Liver (tissue), 9 donors: ENCODE results near the gene XCR1. TPM values are rescaled to one million over a fixed set of nuclear protein-coding genes. Genes with fewer than 3 reads are reported as not detected.

Source experiments
- DNase-seq: peaks from one replicate; pipeline ENCODE4 v3.0.0-alpha.2; 2017; ENCODE audit warnings: low spot score
- H3K27ac ChIP-seq, 2 donors: one replicate each; pipeline ENCODE4 v1.7.0; 2013; ENCODE audit warnings: inconsistent platforms in 2 of 2, low read length in 2 of 2, control low read depth in 1 of 2, low read depth in 1 of 2, mild to moderate bottlenecking in 1 of 2
- H3K27me3 ChIP-seq, 4 donors: one replicate each; pipeline versions ENCODE4 v1.6.1 to v1.7.0; 2013; ENCODE audit warnings: low read length in 3 of 4, inconsistent platforms in 1 of 4, mild to moderate bottlenecking in 1 of 4, moderate library complexity in 1 of 4; ENCODE audit not compliant: control insufficient read depth in 4 of 4, insufficient read depth in 4 of 4
- H3K36me3 ChIP-seq, 4 donors: one replicate each; pipeline versions ENCODE4 v1.6.1 to v1.7.0; 2013; ENCODE audit warnings: low read length in 3 of 4, mild to moderate bottlenecking in 3 of 4, low read depth in 1 of 4, moderate library complexity in 1 of 4; ENCODE audit not compliant: control insufficient read depth in 4 of 4, insufficient read depth in 3 of 4
- H3K4me1 ChIP-seq, 4 donors: one replicate each; pipeline versions ENCODE4 v1.6.1 to v1.7.0; 2013; ENCODE audit warnings: low read length in 3 of 4, mild to moderate bottlenecking in 3 of 4, moderate library complexity in 1 of 4; ENCODE audit not compliant: control insufficient read depth in 4 of 4, insufficient read depth in 4 of 4
- H3K4me3 ChIP-seq, 3 donors: one replicate each; pipeline versions ENCODE4 v1.6.1 to v1.7.0; 2013; ENCODE audit warnings: low read length in 3 of 3, control low read depth in 1 of 3, low read depth in 1 of 3, mild to moderate bottlenecking in 1 of 3
- H3K9ac ChIP-seq, 2 donors: one replicate each; pipeline ENCODE4 v1.7.0; 2013; ENCODE audit warnings: low read length in 2 of 2, mild to moderate bottlenecking in 2 of 2, moderate library complexity in 2 of 2, control low read depth in 1 of 2, low read depth in 1 of 2
- H3K9me3 ChIP-seq, 4 donors: one replicate each; pipeline versions ENCODE4 v1.6.1 to v1.7.0; 2013; ENCODE audit warnings: low read length in 3 of 4; ENCODE audit not compliant: control insufficient read depth in 4 of 4
- ATF3 ChIP-seq: IDR thresholded peaks from 2 replicates; pipeline ENCODE4 v1.6.1; 2016; ENCODE audit warnings: antibody characterized with exemption
- CTCF ChIP-seq: fragments of 150-350 bp; IDR thresholded peaks from 2 replicates; pipeline ENCODE4 v1.5.1; 2017; ENCODE audit warnings: improper control_type of control experiment, low read depth, low read length; ENCODE audit not compliant: missing input control
- EGR1 ChIP-seq, 2 donors: IDR thresholded peaks; 2 replicates each; pipeline ENCODE4 v1.6.1; 2016 to 2018; ENCODE audit warnings: antibody characterized with exemption in 2 of 2, low read depth in 2 of 2
- FOXA1 ChIP-seq: IDR thresholded peaks from 2 replicates; pipeline ENCODE4 v1.6.1; 2016; ENCODE audit warnings: antibody characterized with exemption
- FOXA2 ChIP-seq: IDR thresholded peaks from 2 replicates; pipeline ENCODE4 v1.6.1; 2016; ENCODE audit warnings: antibody characterized with exemption
- GABPA ChIP-seq, 2 donors: IDR thresholded peaks in 1 of 2; conservative IDR thresholded peaks in 1 of 2; 2 replicates each; pipeline ENCODE4 v1.6.1; 2016; ENCODE audit warnings: antibody characterized with exemption in 2 of 2, mild to moderate bottlenecking in 1 of 2, moderate library complexity in 1 of 2
- HNF4A ChIP-seq, 2 donors: conservative IDR thresholded peaks; 2 replicates each; pipeline ENCODE4 v1.6.1; 2016; ENCODE audit warnings: antibody characterized with exemption in 2 of 2, mild to moderate bottlenecking in 2 of 2
- HNF4G ChIP-seq: IDR thresholded peaks from 2 replicates; pipeline ENCODE4 v1.6.1; 2016; ENCODE audit warnings: antibody characterized with exemption
- JUND ChIP-seq, 2 donors: IDR thresholded peaks; 2 replicates each; pipeline ENCODE4 v1.6.1; 2016; ENCODE audit warnings: antibody characterized with exemption in 2 of 2
- MAX ChIP-seq: IDR thresholded peaks from 2 replicates; pipeline ENCODE4 v1.6.1; 2016; ENCODE audit warnings: antibody characterized with exemption
- NR2F2 ChIP-seq: IDR thresholded peaks from 2 replicates; pipeline ENCODE4 v1.6.1; 2016; ENCODE audit warnings: antibody characterized with exemption
- RAD21 ChIP-seq, 2 donors: IDR thresholded peaks; 2 replicates each; pipeline ENCODE4 v1.6.1; 2016; ENCODE audit warnings: antibody characterized with exemption in 2 of 2, mild to moderate bottlenecking in 2 of 2
- REST ChIP-seq: IDR thresholded peaks from 2 replicates; pipeline ENCODE4 v1.6.1; 2016; ENCODE audit warnings: antibody characterized with exemption, mild to moderate bottlenecking
- RXRA ChIP-seq, 2 donors: IDR thresholded peaks; 2 replicates each; pipeline ENCODE4 v1.6.1; 2017 to 2018; ENCODE audit warnings: antibody characterized with exemption in 2 of 2, mild to moderate bottlenecking in 1 of 2
- SP1 ChIP-seq: IDR thresholded peaks from 2 replicates; pipeline ENCODE4 v1.6.1; 2018; ENCODE audit warnings: antibody characterized with exemption, mild to moderate bottlenecking
- TAF1 ChIP-seq: conservative IDR thresholded peaks from 2 replicates; pipeline ENCODE4 v1.6.1; 2016; ENCODE audit warnings: antibody characterized with exemption, mild to moderate bottlenecking
- YY1 ChIP-seq: IDR thresholded peaks from 2 replicates; pipeline ENCODE4 v1.6.1; 2016; ENCODE audit warnings: antibody characterized with exemption, mild to moderate bottlenecking
- ZBTB33 ChIP-seq: IDR thresholded peaks from 2 replicates; pipeline ENCODE4 v1.6.1; 2016; ENCODE audit warnings: antibody characterized with exemption
- WGBS: extraction: QIAGEN DNeasy Blood & Tissue Kit; methylation state at CpG from one replicate; pipeline ENCODE4 v1.1.7; 2013; 5-methylcytosine and 5-hydroxymethylcytosine counted together
- polyA plus RNA-seq, 2 donors: library from polyadenylated mRNA; stranded (reverse) in 1 of 2; unstranded in 1 of 2; fragments of 200-250 nt in 1 of 2; fragments of >200 nt in 1 of 2; fragmentation: Nextera tagmentation in 1 of 2; extraction: Ambion mirVana in 1 of 2; gene quantifications; one replicate each; pipeline versions ENCODE4 v1.2.1 to v1.2.3, GENCODE V29; 2013 to 2015
- total RNA-seq, 2 donors: library from RNA; depleted of rRNA; stranded (reverse); fragments of >200 nt; gene quantifications; one replicate each; pipeline ENCODE4 v1.2.3, GENCODE V29; 2014
- donor health status: healthy.
- donor health status: healthy.
- donor health status: healthy.
- donor health status: healthy.
- donor health status: healthy.

Gene XCR1
- total and polyA plus RNA-seq, 4 donors = under 0.01 to 0.08 (median 0.03) TPM; not detected in 1

GRCh38 chr3:46065294-46065705 lies 38.0 kb upstream of the XCR1 start:
- Histone ChIP-seq H3K4me1 (peaks cover 0 to 6% (median 0%) of the 10 kb centered on the region in 4 donors), H3K27me3 (no peaks in the 10 kb centered on the region), H3K27ac (no peak overlapping the region), H3K9ac (no peak overlapping the region), H3K36me3 (no peaks in the 10 kb centered on the region), H3K4me3 (no peak overlapping the region), H3K9me3 (no peaks in the 10 kb centered on the region)
- TF ChIP-seq HNF4G (no peak), RAD21 (IDR thresholded peaks at IDR 0.05) (no peak), YY1 (no peak), MAX (no peak), JUND (IDR thresholded peaks at IDR 0.05) (no peak), HNF4A (conservative IDR thresholded peaks at IDR 0.05) (no peak), RXRA (IDR thresholded peaks at IDR 0.05) (no peak), FOXA1 (no peak), ATF3 (no peak), SP1 (no peak)
- no peak for DNase-seq
- WGBS = 35% methylated on average over 6 of the region's 6 CpGs

- H3K9me3 ChIP-seq = no peaks in the 10 kb centered on the region
- no peak for TF ChIP-seq FOXA1
- no peak for TF ChIP-seq ZBTB33
- no peak for TF ChIP-seq HNF4G
- TF ChIP-seq EGR1 (IDR thresholded peaks at IDR 0.05; ENCODE audit: low read depth in 2 of 2) = no peak
- no peak for TF ChIP-seq SP1
- no peak for TF ChIP-seq RAD21 (IDR thresholded peaks at IDR 0.05)
- no peak for TF ChIP-seq CTCF
- no peak for TF ChIP-seq JUND (IDR thresholded peaks at IDR 0.05)
- no peak for TF ChIP-seq HNF4A (conservative IDR thresholded peaks at IDR 0.05)
- no peak for TF ChIP-seq FOXA2
- TF ChIP-seq ATF3 = no peak
- no peak for TF ChIP-seq NR2F2
- no peak for TF ChIP-seq REST
- TF ChIP-seq RXRA (IDR thresholded peaks at IDR 0.05) = no peak
- TF ChIP-seq TAF1 = no peak
- TF ChIP-seq MAX = no peak
- no peak for TF ChIP-seq GABPA (IDR thresholded peaks at IDR 0.05 in 1 of 2, conservative IDR thresholded peaks at IDR 0.05 in 1 of 2)
- WGBS = 40% methylated on average over 2 of the region's 2 CpGs
- no peak for DNase-seq
- no peak overlapping the region for H3K4me3 ChIP-seq
- H3K27me3 ChIP-seq = peaks cover 0 to 4% (median 0%) of the 10 kb centered on the region in 4 donors
- no peak overlapping the region for H3K9ac ChIP-seq
- H3K4me1 ChIP-seq = peaks cover 0 to 6% (median 0%) of the 10 kb centered on the region in 4 donors
- H3K36me3 ChIP-seq = no peaks in the 10 kb centered on the region
- no peak overlapping the region for H3K27ac ChIP-seq
These were observed 35.4 kb upstream of the XCR1 start for GRCh38 chr3:46062679-46063078.
